ENCODE results near the gene DYTN.

Gene DYTN

GRCh38 chr2:206611736-206612135, 106.5 kb downstream of the DYTN start:
- DNase-seq (ENCODE audit: low read depth in 2 of 2): no peak

DNA sequence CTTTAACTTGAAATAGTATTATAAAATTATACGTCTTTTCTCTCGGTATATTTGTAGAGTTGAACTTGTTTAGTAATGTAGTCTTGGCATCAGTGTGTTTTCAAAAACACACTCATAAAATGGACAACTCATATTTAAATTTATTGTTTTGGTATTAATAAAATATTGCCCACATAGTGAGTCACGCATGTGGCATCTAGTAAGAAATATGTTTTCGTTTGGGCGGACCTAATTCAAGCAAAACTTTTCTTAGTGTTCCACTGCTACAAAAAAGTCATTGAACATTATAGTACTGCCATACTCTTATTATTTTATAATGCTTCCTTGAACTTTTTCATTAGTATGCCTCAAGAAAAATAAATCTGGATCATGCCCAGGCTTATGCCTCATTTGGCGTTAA, 107.0 kb downstream of the DYTN start:
- DNase-seq (ENCODE audit: low read depth in 2 of 2): no peak

- no peak for DNase-seq (ENCODE audit: low read depth in 2 of 2)
Measured at GRCh38 chr2:206610451-206610850, 107.7 kb downstream of the DYTN start.

- no peak for DNase-seq (ENCODE audit: low read depth in 2 of 2)
Measured at GRCh38 chr2:206603243-206603642, 115.0 kb downstream of the DYTN start.

Measured in stimulated activated CD4-positive, alpha-beta T cell treated with anti-CD3 and anti-CD28 coated beads, Interleukin-15, amount 100 ng/mL, for 48 hours (primary cell).